ENCODE data around the gene DISP2.

GRCh38 chr15:40357723-40358470 lies at the start of gene DISP2:
- TF ChIP-seq CTCF (IDR thresholded peaks at IDR 0.05; ENCODE audit: borderline replicate concordance, extremely low read depth, low read length, poor library complexity, severe bottlenecking) = peak; percentile 5
- TF ChIP-seq EZH2 (IDR thresholded peaks at IDR 0.05; ENCODE audit: borderline replicate concordance, low read depth, low read length, severe bottlenecking) = no peak
